Fibroblast of the aortic adventitia (primary cell): ENCODE results near the gene BEND7. TPM values are rescaled to one million over a fixed set of nuclear protein-coding genes. Genes with fewer than 3 reads are reported as not detected.

Source experiments
- DNase-seq: peaks from one replicate; pipeline ENCODE4 v3.0.0-alpha.2; 2010; ENCODE audit warnings: low read depth
- H3K4me3 ChIP-seq: 2 replicates; pipeline ENCODE4 v1.5.1; 2011; ENCODE audit warnings: low read depth, mild to moderate bottlenecking, control low read depth, low read length, moderate library complexity
- CTCF ChIP-seq: IDR thresholded peaks from 2 replicates; pipeline ENCODE4 v1.5.1; 2011; ENCODE audit warnings: mild to moderate bottlenecking, low read length, control low read depth, inconsistent platforms; ENCODE audit not compliant: insufficient read depth
- total RNA-seq: library from RNA; depleted of rRNA; stranded (reverse); fragments of >200 nt; gene quantifications from 2 replicates; pipeline ENCODE4 v1.2.3, GENCODE V29; 2012; ENCODE audit warnings: low replicate concordance

Gene BEND7
- total RNA-seq, 1 donor: 2.6 TPM

GRCh38 chr10:13499150-13499549 lies 29.7 kb downstream of the BEND7 start:
- no peak overlapping the region for H3K4me3 ChIP-seq
- DNase-seq: no peak
- TF ChIP-seq CTCF: no peak

- TF ChIP-seq CTCF: no peak
- no peak for DNase-seq
- H3K4me3 ChIP-seq: no peak overlapping the region
These were observed 31.9 kb downstream of the BEND7 start for GRCh38 chr10:13496931-13497330.

- no peak for TF ChIP-seq CTCF
- DNase-seq: no peak
- H3K4me3 ChIP-seq: no peak overlapping the region
These were observed 32.6 kb downstream of the BEND7 start for GRCh38 chr10:13496164-13496563.

- no peak for DNase-seq
- no peak overlapping the region for H3K4me3 ChIP-seq
- TF ChIP-seq CTCF: no peak
These were observed 36.2 kb downstream of the BEND7 start for GRCh38 chr10:13492493-13493180.

GRCh38 chr10:13491747-13492360 lies 37.0 kb downstream of the BEND7 start:
- no peak for TF ChIP-seq CTCF

GRCh38 chr10:13490503-13490902 lies 38.3 kb downstream of the BEND7 start:
- no peak overlapping the region for H3K4me3 ChIP-seq
- no peak for DNase-seq
- no peak for TF ChIP-seq CTCF

More at GRCh38 chr10:13491747-13492360, 37.0 kb downstream of the BEND7 start:
- no peak for DNase-seq
- no peak overlapping the region for H3K4me3 ChIP-seq
